GM18907 (cell line): ENCODE data around the gene SPAG7.

Experiments used
- ATAC-seq: cut with Tn5 transposase; IDR thresholded peaks from one replicate; pipeline ENCODE4 v1.9.1; 2021; ENCODE audit warnings: mild to moderate bottlenecking, moderate library complexity; ENCODE audit not compliant: unreplicated experiment

The SPAG7 gene

DNA sequence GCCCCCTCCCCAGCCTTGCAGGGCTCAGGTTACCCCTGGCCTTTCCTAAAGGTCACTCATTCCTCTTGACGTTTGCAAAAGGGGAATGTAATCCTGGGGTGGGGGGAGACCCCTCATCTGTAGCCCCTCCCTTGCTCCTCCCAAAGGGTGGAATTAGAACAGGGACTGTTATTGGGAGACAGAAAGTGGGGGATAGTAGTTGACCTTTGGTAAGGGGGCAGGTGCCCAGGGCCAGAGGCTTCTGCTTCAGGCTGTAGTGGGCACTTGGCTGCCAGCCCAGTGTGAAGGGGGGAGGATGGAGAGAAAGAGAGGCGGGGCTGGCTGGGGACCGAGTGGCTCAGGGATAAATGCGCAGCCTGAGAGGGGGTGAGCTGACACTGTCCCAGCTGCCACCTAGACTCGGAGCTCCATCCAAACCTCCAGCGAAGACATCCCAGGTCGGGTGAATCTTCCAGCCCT is 16.8 kb downstream of the SPAG7 start, which contains the start of gene ENO3:
ENO3 (plus strand) TSS at position 374 of the 459 bp plus-strand sequence. CDS start 711 bp downstream, outside the sequence.
- ATAC-seq = no peak

DNA sequence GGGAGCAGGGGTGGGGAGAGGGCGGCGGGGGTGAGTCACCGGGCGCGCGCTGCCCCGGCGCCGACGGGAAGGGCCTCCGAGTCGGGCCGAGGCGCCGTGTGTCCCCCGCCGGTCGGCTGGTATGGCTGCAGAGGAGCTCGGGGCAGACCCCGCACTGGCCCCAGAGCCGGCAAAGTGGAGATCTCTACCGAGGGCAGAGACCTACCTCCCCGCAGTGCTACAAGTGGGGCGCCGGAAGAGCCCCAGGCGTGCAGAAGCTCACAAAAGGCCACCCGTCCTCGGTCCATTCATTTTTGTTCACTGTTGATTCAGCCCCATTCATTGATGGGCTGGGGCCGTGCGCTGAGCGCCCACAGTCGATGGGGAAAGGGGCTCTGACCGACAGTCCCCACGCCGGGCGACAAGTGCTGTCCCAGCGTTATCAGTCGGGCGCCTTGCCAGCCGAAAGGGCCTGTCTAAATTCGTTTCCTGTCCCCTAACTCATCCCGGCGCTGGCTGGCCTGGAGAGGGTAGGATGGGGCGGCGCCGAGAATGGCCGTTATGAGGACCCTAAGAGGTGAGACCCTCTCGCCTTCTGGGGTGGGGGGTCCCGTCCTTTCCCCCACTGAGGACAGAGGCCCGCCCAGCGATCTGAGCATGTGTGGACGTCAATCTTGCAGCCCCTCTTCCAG is 17.4 kb downstream of the SPAG7 start:
- ATAC-seq = no peak

DNA sequence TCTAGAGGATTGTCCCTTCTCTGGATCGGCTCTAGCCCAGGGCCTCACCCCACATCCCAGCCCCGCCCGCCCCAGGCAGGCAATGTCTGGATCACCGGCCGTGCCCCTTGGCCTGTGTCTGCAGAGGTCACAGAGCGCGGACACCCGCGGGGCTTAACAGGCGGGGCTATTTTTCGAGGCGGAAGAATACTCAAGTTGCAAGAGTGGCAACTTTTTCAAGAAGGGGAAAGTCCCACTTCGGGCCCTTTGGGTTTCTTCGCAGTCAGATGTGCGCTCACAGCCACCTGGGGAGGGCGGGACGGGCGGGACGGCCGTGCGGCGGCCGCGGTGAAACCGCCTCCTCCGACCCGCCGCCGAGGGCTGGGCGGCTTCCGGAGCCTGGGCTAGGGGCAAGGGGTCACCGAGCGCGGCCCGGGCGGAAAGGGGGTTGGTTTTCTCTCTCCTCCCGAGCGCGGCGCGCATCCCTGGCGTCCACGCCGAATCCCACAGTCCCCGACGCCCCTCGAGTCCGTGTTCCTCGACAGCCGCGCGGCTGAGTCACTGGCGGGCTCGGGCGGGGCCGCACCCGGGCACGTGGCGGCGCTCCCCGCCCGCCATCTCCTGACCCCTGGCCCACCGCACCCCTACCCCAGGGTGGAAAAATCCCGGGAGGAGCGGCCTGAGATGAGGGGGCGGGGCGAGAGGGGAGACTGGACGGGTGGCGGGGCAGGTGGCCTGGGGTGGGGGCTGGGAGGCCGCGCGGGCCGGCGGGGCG is 18.1 kb downstream of the SPAG7 start:
- ATAC-seq = peak; percentile 37

DNA sequence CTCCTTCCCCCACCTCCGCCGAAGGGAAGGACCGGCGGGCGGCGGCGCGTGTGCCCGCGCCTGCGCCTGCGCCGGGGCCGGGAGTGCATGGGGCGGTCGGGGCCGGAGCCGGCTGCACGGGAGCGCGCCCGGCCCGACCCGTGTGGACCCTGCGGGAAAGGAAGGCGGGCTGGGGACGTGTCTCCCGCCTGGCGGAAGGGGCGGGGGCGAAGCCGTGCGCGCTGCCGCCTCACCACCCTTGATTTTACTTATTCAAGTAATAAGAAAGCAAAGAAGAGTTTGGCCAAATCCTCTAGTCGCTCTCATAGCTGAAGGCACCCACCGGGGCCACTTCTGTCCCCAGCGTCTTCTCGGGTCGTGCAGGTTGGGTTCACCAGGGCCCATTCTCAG is 18.7 kb downstream of the SPAG7 start:
- ATAC-seq = peak; percentile 39

DNA sequence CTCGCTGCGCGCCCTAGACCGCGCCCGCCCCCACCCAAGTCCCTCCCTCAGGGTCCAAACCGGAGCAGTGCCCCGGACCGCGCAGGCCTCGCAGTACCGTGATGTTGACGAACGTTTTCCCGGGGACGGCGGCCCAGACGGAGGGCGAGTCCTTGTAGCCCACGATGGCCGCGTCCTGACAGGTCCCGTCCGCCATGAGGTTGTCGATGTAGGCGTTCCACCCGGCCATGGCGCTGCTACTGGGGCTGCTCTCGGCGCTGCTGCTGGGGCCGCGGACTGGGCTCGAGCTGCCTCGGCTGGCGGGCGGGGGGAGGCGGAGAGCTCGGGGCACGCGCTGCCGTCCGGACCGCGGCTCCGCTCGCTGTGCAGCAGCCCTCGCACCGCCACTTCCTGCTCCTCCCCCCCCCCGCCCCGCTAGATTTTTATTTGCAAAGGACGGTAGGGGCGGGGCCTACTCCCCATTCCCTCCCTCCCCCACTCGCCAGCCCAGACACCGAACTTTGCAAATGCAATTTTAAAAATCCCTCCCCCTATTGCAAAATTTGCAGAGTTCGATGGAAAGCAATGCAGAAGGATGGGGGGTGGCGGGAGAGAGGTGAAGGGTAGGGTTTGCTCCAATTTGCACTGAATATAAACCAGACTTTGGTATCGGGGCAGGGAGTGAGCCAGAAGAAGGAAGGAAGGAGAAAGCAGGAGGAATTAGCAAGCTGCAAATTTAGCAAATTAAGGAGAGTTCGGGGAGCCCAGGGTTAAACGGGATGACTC is 19.3 kb downstream of the SPAG7 start, which contains the start of gene PFN1:
PFN1 (minus strand) TSS at position 365 of the 765 bp plus-strand sequence; CDS start at position 229, 136 bp downstream.
- ATAC-seq = peak; percentile 16

DNA sequence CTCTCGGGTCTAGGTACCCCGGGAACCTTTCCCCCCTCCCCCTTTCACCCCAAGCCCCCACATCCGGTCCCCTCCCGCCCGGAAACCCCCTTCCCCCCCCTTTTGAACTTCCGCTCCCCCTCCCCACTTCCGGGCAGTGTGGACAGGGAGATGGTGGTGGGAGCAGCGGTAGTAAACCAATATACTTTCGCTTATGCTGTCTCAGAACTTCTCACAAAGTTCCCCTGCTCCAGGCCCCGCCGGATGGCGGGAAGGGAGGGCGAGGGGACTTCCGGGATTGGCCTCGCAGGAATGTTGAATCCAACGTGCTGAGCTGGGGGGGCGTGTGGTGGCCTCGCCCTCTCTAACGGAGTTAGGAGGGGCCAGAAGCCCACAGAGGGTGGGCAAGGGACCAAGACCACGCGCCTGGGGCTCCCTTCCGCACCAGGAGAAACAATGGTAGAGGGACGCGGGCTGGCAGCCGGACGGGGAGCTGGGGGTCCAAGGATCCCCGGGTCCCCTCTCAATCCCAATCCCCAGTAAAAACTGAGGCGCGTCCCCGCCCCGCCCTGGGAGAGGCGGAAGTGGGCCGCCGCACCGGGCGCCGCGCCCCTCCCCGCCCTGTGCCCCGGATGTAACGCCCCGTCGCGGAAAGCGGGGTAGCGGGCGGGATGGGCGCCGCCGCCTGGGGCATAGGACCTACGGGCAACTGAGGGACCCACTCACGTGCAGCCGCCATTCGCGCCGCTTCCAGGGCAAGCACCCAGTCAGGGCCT is 20.0 kb downstream of the SPAG7 start:
- peak; percentile 10 for ATAC-seq

DNA sequence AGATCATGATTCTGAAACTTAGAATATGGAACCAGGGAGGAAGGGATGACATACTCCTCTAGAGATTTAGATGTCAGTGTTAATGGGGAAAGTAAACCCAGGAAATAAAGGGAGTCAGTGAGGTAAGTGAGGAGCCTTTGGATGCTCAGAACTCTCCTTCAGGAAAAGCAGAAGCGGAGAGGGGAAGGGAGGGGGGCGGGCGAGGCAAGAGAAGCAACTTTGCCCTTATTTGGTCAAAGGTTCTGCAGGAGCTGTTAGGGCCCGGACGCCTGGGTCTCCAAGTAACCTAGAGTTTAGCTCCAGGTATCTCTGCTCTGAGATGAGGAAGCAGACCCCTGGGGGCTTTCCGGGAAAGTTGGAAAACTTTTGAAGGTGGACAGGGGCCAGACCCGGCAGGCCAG is 20.6 kb downstream of the SPAG7 start:
- no peak for ATAC-seq

DNA sequence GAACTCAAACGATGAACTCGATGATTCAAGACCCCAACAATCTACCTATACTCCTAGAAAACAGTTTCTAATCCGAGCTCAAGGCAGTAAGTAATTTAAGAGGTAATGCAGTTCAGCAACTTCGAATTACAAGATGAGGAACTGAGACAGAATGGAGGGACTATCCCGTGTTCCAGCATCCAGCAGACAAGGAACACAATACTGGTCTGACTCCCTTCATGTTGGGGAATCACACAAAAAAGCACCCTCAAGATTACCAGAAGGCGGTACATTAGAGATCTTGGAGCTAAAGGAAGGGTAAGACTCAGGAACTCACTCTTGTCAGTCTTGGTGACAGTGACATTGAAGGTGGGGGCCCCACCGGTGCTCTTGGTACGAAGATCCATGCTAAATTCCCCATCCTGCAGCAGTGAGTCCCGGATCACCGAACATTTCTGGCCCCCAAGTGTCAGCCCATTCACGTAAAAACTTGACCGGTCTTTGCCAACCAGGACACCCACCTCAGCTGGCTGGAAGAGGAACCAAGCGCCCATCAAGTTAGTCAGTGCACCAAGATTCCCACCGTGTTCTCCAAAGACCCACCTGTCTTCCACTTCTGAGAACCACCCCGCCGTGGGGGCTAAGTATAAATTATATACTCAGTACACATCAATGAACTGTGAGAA is 21.2 kb downstream of the SPAG7 start:
- no peak for ATAC-seq

DNA sequence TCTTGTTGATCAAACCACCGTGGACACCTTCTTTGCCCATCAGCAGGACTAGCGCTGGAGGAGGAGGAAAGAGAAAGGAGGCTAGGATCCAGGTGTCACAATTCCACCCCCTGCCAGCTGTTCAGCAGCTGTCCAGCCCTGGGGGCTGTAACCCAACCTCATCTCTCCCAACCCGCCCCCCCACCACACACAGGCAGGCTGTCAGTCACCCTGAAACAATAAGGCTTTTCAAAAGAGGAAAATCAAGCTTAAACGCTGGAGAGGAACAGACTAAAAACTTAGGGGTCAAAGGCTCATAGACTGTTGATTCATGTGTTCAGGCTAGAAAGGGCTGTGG is 21.7 kb downstream of the SPAG7 start:
- no peak for ATAC-seq

DNA sequence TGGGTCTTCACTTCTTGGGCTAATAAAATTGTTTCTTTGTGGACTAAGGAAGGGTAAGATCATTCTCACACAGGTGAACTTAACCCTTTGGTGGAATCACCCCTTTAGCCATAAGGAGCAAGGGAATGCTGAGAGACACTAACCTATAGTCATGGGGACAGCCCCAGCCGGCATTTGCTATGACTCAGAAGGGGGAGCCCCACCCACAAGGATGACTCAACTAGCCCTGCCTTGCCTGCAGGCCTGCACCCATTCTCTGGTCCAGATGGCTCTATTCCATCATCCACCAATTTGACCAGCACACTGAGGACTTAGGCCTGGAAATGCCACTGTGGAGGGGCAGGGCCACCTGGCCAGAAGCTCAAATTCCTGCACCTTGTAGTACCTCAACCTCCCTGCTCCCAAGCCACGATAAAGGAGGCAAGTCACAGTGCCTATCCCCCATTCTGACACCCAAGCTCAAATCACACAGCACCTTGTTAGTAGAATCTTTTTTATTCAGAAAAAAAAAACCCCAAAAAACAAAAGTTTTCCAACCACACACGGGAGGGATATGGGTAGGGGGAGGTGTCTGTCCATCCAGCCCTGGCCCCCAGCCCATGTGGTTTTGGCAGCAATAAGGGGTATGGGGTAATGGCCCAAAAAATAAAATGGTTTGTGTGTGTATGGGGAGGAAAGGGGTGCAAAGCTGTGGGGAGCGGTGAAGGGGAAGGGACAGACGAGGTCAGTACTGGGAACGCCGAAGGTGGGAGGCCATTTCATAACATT is 22.3 kb downstream of the SPAG7 start:
- no peak for ATAC-seq

DNA sequence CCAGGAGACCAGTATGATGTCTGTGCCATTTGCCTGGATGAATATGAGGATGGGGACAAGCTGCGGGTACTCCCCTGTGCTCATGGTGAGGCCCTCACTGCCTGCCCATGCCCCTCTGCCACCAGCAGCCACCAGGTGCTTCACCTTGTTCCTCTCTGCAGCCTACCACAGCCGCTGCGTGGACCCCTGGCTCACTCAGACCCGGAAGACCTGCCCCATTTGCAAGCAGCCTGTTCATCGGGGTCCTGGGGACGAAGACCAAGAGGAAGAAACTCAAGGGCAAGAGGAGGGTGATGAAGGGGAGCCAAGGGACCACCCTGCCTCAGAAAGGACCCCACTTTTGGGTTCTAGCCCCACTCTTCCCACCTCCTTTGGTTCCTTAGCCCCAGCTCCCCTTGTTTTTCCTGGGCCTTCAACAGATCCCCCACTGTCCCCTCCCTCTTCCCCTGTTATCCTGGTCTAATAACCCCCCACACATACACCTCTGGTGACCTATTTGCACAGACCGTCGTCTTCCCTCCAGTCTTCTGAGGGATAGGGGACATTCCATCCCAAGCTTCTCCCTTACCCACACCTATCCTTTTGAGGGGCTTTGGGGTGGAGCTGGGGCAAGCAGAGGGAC is 23.0 kb downstream of the SPAG7 start:
- ATAC-seq = no peak

DNA sequence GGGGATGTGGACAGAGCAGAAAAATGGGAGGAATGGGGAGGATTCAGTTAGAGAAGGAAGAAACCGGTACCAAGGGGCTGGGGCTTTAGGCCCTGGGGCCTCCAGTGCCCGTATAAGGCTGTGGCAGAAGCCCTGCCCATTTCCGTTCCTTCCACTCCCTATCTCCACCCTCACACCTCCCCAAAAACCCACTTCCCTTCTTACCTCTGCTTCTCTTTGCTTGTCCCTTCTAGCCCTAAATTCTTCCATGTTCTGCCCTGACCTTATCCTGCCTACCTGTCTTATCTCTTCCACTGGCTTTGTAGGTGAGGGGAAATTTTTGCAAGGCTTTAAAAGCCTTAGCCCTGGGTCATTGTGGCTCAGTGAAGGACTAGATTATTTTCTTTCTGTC is 23.5 kb downstream of the SPAG7 start:
- no peak for ATAC-seq

DNA sequence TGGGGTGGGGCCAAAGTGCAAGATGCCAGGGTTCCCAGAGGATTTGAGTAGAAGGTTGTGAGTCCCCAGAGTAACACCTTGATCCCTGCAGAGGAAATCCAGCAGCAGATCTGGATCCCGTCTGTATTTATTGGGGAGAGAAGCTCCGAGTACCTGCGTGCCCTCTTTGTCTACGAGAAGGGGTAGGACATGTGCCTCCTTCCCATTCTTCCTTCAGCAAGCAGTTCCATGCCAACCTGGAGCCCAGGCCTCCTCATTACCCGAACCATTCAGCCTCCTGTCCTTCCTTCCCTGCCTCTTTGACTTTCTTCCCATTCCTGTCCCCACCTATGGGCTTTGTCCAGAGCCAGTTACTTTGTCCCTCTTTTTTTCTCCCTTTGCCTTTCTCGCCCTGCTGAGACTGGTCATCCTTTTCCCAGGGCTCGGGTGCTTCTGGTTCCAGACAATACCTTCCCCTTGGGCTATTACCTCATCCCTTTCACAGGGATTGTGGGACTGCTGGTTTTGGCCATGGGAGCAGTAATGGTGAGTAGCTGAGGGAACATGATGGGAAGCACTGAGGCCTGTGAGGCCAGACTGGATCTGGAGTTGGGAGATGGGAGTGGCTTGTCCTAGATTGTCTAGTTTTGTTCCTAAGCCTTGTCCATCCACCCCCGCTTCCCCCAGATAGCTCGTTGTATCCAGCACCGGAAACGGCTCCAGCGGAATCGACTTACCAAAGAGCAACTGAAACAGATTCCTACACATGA is 24.7 kb downstream of the SPAG7 start:
- ATAC-seq = no peak

DNA sequence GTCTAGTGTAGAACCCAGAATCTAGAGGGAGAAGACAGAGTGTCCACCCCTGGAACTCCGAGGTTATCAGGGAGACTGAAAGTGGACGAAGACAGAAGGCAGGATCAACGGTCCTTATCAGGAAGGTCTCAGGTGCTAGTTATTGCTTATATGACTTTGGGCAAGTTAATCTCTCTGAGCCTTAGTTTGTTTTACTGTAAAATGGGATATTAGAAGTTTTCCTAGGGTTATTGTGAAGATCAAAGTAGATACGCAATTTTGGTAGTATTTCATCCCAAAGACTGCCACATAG is 26.4 kb downstream of the SPAG7 start:
- no peak for ATAC-seq

DNA sequence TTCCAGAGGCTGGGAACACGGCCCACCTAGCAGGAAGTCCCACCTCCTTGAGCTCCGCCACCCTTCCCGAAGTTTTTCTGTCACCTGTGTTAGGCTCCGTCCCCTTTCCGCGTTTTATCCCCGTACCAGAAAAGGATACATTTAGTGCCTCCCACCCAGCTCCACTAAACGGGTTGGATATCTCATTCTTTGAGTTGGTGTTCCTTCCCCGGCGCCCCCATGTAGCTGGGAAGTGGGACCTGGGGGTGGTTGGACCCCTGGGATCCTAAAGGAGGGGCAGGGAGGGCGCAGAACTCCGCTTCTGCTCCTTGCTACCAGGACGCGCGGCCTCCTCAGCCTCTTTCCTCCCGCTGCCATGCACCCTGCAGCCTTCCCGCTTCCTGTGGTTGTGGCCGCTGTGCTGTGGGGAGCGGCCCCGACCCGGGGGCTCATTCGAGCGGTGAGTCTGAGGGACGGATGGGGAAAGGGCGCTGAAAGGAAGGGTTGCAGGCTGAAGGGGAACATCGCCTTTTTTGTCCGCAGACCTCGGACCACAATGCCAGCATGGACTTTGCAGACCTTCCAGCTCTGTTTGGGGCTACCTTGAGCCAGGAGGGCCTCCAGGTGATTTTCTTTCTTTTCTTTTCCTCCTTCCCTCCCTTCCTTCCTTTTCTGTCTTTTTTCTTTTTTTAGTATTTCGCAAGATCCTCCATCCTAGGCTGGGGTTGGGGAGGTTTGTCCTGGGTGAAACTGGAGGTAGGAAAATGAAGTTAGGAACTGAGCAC is 26.9 kb downstream of the SPAG7 start:
- ATAC-seq = no peak

DNA sequence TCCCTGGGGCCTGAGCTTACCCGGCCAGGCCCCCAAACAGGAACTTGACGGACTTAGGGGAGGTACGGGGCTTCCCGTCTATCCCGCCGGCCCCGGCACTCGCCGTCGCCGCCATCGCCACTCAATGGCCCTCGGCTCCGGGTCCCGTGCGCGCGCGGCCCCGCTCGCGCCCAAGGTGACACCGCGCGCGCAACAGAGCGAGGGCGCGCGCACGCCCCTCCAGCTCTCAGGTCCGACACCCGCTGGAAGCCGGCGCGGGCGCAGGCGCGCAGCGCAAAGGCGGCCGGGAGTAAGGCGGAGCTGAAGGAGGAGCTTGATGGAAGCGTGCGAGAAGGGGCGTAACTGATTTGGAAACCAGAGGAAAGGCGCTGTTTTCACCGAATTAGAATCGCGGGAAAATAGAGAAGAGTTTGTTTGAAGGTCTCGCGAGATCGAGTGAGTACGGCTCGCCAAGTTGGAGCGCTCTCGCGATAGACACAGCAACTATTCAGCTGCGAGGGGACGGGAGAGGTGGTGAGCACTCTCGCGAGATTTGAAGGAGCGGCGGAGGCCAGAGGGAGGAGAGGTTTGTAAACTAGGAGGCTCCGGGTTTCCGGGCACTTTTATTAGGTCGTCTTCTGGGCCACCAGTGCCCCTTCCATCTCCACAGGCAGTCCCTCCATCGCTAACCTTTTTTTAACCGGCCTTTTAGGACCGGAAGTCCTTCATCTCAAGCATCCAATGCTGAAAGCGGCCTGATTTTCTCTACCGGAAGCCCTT is 27.6 kb downstream of the SPAG7 start, which contains the start of the genes RNF167 and SLC25A11:
RNF167 (plus strand) TSS at position 473 of the 759 bp plus-strand sequence. CDS start 642 bp downstream, outside the sequence.
SLC25A11 (minus strand) TSS at position 251 of the 759 bp plus-strand sequence; CDS start at position 115, 136 bp downstream.
- ATAC-seq = peak; percentile 70

DNA sequence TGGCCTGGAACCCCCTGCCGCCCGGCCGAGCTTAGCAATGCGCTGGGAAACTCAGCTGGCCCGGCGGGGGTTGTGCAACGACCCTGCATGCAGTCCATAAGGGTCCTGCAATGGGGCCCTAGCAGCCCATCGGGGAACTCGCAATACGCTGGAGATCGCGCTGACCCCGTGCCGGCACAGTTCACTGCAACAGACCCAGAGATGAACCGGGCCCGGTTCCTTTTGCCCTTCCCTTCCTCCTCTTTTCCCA is 28.1 kb downstream of the SPAG7 start:
- peak; percentile 9 for ATAC-seq
